ENCODE results near the gene TGM2.
A peak's percentile ranks its signal among the peaks of the same experiment; 100 is the strongest.

The TGM2 gene

GRCh38 chr20:38178065-38178491, 13.0 kb upstream of the TGM2 start:
- ATAC-seq = no peak
- no peak for TF ChIP-seq TOX (CRISPR knock-in tag; IDR thresholded peaks at IDR 0.05; ENCODE audit: borderline replicate concordance)
- TF ChIP-seq ZFP30 (CRISPR knock-in tag; IDR thresholded peaks at IDR 0.05) = no peak
- TF ChIP-seq ZFP3 (CRISPR knock-in tag; IDR thresholded peaks at IDR 0.05) = no peak
- no peak for TF ChIP-seq CREB5 (CRISPR knock-in tag; IDR thresholded peaks at IDR 0.05; ENCODE audit: low read depth)
- TF ChIP-seq, protein P1, sequence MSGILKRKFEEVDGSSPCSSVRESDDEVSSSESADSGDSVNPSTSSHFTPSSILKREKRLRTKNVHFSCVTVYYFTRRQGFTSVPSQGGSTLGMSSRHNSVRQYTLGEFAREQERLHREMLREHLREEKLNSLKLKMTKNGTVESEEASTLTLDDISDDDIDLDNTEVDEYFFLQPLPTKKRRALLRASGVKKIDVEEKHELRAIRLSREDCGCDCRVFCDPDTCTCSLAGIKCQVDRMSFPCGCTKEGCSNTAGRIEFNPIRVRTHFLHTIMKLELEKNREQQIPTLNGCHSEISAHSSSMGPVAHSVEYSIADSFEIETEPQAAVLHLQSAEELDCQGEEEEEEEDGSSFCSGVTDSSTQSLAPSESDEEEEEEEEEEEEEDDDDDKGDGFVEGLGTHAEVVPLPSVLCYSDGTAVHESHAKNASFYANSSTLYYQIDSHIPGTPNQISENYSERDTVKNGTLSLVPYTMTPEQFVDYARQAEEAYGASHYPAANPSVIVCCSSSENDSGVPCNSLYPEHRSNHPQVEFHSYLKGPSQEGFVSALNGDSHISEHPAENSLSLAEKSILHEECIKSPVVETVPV (CRISPR knock-in tag; IDR thresholded peaks at IDR 0.05) = no peak
- no peak for TF ChIP-seq ZNF565 (CRISPR knock-in tag; conservative IDR thresholded peaks at IDR 0.05; ENCODE audit: low read depth)
- TF ChIP-seq ZNF8 (CRISPR knock-in tag; IDR thresholded peaks at IDR 0.05) = no peak
- no peak for TF ChIP-seq OSR1 (CRISPR knock-in tag; IDR thresholded peaks at IDR 0.05)
- no peak for TF ChIP-seq ZNF70 (CRISPR knock-in tag; IDR thresholded peaks at IDR 0.05)

DNA sequence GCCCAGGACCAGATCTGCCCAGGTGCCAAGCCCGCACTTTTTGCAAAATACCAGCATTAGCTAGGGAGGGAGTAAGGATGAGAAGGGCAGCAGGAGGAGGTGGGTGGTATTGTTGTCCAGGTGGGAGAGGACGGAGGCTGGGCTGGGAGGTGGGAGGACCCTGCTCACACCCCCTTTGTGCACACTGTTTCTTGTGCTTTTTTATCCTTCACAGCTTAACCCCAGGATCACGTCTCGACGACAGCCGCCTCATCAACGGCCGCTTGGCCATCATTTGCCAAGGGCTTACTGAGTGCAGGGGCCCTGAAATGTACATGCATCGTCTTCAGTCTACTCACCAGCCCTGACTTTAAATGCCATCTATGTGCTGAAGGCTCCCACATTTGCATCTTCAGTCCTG, 12.1 kb upstream of the TGM2 start:
- ATAC-seq = no peak
- TF ChIP-seq, protein P1 (CRISPR knock-in tag; IDR thresholded peaks at IDR 0.05) = no peak
- TF ChIP-seq OSR1 (CRISPR knock-in tag; IDR thresholded peaks at IDR 0.05) (no peak), ZFP3 (CRISPR knock-in tag; IDR thresholded peaks at IDR 0.05) (no peak), ZNF8 (CRISPR knock-in tag; IDR thresholded peaks at IDR 0.05) (no peak), ARNTL (CRISPR knock-in tag; IDR thresholded peaks at IDR 0.05; ENCODE audit: borderline replicate concordance, low read depth) (no peak), BACH2 (CRISPR knock-in tag; IDR thresholded peaks at IDR 0.05; ENCODE audit: borderline replicate concordance) (no peak), CREB5 (CRISPR knock-in tag; IDR thresholded peaks at IDR 0.05; ENCODE audit: low read depth) (no peak), ZNF70 (CRISPR knock-in tag; IDR thresholded peaks at IDR 0.05) (no peak), ESRRG (CRISPR knock-in tag; IDR thresholded peaks at IDR 0.05) (no peak), PPARA (CRISPR knock-in tag; IDR thresholded peaks at IDR 0.05; ENCODE audit: borderline replicate concordance) (no peak), ZNF565 (CRISPR knock-in tag; conservative IDR thresholded peaks at IDR 0.05; ENCODE audit: low read depth) (no peak)
- TF ChIP-seq, protein P2, sequence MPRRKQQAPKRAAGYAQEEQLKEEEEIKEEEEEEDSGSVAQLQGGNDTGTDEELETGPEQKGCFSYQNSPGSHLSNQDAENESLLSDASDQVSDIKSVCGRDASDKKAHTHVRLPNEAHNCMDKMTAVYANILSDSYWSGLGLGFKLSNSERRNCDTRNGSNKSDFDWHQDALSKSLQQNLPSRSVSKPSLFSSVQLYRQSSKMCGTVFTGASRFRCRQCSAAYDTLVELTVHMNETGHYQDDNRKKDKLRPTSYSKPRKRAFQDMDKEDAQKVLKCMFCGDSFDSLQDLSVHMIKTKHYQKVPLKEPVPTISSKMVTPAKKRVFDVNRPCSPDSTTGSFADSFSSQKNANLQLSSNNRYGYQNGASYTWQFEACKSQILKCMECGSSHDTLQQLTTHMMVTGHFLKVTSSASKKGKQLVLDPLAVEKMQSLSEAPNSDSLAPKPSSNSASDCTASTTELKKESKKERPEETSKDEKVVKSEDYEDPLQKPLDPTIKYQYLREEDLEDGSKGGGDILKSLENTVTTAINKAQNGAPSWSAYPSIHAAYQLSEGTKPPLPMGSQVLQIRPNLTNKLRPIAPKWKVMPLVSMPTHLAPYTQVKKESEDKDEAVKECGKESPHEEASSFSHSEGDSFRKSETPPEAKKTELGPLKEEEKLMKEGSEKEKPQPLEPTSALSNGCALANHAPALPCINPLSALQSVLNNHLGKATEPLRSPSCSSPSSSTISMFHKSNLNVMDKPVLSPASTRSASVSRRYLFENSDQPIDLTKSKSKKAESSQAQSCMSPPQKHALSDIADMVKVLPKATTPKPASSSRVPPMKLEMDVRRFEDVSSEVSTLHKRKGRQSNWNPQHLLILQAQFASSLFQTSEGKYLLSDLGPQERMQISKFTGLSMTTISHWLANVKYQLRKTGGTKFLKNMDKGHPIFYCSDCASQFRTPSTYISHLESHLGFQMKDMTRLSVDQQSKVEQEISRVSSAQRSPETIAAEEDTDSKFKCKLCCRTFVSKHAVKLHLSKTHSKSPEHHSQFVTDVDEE (CRISPR knock-in tag; IDR thresholded peaks at IDR 0.05) = no peak

GRCh38 chr20:38175304-38176180, 10.5 kb upstream of the TGM2 start:
- TF ChIP-seq, protein P1 (CRISPR knock-in tag; IDR thresholded peaks at IDR 0.05) = no peak
- TF ChIP-seq GLIS3 (CRISPR knock-in tag; IDR thresholded peaks at IDR 0.05) (no peak), TCF4 (CRISPR knock-in tag; IDR thresholded peaks at IDR 0.05; ENCODE audit: borderline replicate concordance) (no peak), OSR1 (CRISPR knock-in tag; IDR thresholded peaks at IDR 0.05) (no peak), SNAI2 (CRISPR knock-in tag; IDR thresholded peaks at IDR 0.05) (no peak), ZFP3 (CRISPR knock-in tag; IDR thresholded peaks at IDR 0.05) (no peak)
- TF ChIP-seq, protein P2 (CRISPR knock-in tag; IDR thresholded peaks at IDR 0.05) = no peak

More at GRCh38 chr20:38175304-38176180, 10.5 kb upstream of the TGM2 start:
- ATAC-seq = peak; percentile 11; the same call in 2 of the 3 replicates
